ENCODE measurements around the gene GPATCH8.

DNA sequence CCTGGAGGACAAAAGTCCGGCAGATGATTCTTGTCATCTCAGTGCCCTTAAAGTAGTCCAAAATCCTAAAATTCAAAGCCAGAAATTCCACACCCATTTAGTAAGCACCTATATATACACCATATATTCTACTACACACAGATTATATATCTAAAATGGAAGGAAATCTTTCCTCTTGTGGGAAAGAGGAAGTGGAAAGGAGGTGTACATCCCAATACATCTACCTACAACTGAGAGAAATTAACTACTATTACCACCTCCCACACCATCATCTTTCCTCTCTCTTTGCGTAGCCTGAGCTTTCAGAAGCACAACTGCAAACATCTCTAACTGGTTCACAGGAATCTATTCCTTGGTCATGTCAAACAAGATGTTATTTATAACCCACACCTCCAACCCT is 108.4 kb downstream of the GPATCH8 start:
- no peak for TF ChIP-seq ZBTB7A (tag by site-specific recombination; IDR thresholded peaks at IDR 0.05; ENCODE audit: low read depth)
- TF ChIP-seq TCF7L2 (IDR thresholded peaks at IDR 0.05; ENCODE audit: borderline replicate concordance, low read depth, low read length): no peak
- no peak for TF ChIP-seq ZNF202 (tag by site-specific recombination; IDR thresholded peaks at IDR 0.05; ENCODE audit: borderline replicate concordance)
- TF ChIP-seq ZNF76 (tag by site-specific recombination; IDR thresholded peaks at IDR 0.05; ENCODE audit: borderline replicate concordance, low read depth): no peak
- TF ChIP-seq ZNF239 (tag by site-specific recombination; IDR thresholded peaks at IDR 0.05): no peak
- TF ChIP-seq ZNF658 (tag by site-specific recombination; IDR thresholded peaks at IDR 0.05): no peak
- no peak for TF ChIP-seq ZXDB (tag by site-specific recombination; IDR thresholded peaks at IDR 0.05)
- no peak for TF ChIP-seq CTCF (tag by site-specific recombination; IDR thresholded peaks at IDR 0.05)
